Activated T-helper 17 cell treated with anti-CD3 and anti-CD28 coated beads, Interleukin-2, amount 50 U/mL, for 72 hours (primary cell): Measurements from ENCODE around the gene MYLK2. TPM values are rescaled to one million over a fixed set of nuclear protein-coding genes. Genes with fewer than 3 reads are reported as not detected.

Experiments used
- ATAC-seq: fragments of 150-1000 bp; cut with Tn5 transposase; replicated peaks from 2 replicates; pipeline ENCODE4 v1.10.0; 2021; ENCODE audit warnings: mild to moderate bottlenecking, moderate library complexity
- H3K27ac Mint-ChIP-seq: one replicate; pipeline ENCODE4 v1.8.0; 2022; ENCODE audit warnings: mixed read lengths
- H3K27me3 Mint-ChIP-seq: one replicate; pipeline ENCODE4 v1.8.0; 2022; ENCODE audit warnings: mixed read lengths
- H3K36me3 Mint-ChIP-seq: one replicate; pipeline ENCODE4 v1.8.0; 2022; ENCODE audit warnings: low read depth, mild to moderate bottlenecking, mixed read lengths
- H3K4me1 Mint-ChIP-seq: one replicate; pipeline ENCODE4 v1.8.0; 2022; ENCODE audit warnings: mixed read lengths
- H3K4me3 Mint-ChIP-seq: one replicate; pipeline ENCODE4 v1.8.0; 2022; ENCODE audit warnings: mild to moderate bottlenecking, mixed read lengths
- H3K9me3 Mint-ChIP-seq: one replicate; pipeline ENCODE4 v1.8.0; 2022; ENCODE audit warnings: mixed read lengths
- total RNA-seq, 2 donors: library from RNA; stranded (reverse); gene quantifications; one replicate each; pipeline ENCODE4 v1.2.3, GENCODE V29; 2022

Gene MYLK2
- total RNA-seq, 2 donors from 2014 or later, result 0.40 to 0.86 TPM

DNA sequence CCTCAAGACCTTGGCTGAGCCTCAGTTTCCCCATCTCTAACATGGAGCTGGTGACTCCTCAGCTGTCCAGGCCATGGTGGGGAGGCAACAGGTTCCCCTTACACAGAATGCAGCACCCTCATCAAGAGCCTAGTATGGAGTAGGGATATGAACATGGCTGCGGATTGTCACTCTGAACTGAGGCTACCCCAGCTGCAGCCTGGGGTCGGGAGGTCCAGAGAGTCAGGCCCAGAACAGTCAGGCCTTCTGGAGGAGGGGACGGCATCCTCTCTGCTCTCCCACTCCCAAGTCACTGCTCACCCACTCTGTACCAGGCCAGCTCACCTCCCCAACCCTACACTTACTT lies 27.6 kb downstream of the MYLK2 start:
- no peaks in the 10 kb centered on the region for H3K36me3 Mint-ChIP-seq
- H3K27ac Mint-ChIP-seq, result no peak overlapping the region
- no peaks in the 10 kb centered on the region for H3K9me3 Mint-ChIP-seq
- no peak overlapping the region for H3K4me3 Mint-ChIP-seq
- ATAC-seq, result no peak
- no peaks in the 10 kb centered on the region for H3K4me1 Mint-ChIP-seq
- peaks cover 8% of the 10 kb centered on the region for H3K27me3 Mint-ChIP-seq

DNA sequence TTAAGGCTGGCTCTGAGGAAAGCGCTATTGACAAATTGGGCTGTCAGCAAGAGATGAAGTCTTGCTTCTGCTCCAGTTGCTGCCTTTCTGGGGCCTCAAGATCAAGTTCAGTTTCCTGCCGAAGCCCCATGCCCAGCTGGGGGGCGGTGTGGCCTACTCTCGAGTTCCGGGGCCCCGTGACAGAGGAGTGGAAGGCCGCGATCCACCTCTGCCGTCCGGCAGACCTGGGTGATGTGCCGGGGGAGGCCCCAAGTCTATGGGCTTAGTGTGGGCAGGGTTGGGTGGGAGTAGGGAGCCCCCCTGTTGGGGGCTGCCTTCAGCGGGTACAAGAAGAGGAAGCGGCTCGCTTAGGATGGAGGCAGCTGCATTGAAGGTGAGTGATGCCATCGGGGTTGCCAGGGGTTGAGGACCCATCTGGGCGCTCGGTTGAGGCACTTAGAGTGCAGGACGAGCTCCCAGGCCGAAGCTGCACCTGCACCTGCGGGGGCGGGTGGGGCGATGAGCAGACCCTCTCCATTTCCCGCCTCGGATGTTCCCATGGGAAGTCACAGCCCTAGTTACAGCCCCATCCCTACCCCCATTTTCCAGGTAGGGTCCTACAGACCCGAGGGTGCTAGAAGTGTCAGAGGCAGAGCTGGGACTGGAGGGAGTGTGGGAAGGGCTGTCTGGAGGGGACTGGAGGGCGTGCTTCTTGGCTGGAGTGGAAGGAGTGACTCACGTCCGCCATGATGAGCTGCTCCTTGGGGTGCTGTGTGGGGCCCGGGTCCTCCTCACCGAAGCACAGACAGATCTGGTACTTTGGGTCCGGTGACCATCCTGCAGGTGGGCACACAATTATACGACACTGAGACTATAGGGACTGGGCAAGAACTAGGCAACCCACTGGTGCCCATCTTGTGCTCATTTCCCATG lies 29.2 kb downstream of the MYLK2 start:
- H3K27ac Mint-ChIP-seq, result no peak overlapping the region
- no peaks in the 10 kb centered on the region for H3K4me1 Mint-ChIP-seq
- peaks cover 8% of the 10 kb centered on the region for H3K27me3 Mint-ChIP-seq
- H3K4me3 Mint-ChIP-seq, result no peak overlapping the region
- H3K9me3 Mint-ChIP-seq, result no peaks in the 10 kb centered on the region
- no peaks in the 10 kb centered on the region for H3K36me3 Mint-ChIP-seq
- ATAC-seq, result no peak

DNA sequence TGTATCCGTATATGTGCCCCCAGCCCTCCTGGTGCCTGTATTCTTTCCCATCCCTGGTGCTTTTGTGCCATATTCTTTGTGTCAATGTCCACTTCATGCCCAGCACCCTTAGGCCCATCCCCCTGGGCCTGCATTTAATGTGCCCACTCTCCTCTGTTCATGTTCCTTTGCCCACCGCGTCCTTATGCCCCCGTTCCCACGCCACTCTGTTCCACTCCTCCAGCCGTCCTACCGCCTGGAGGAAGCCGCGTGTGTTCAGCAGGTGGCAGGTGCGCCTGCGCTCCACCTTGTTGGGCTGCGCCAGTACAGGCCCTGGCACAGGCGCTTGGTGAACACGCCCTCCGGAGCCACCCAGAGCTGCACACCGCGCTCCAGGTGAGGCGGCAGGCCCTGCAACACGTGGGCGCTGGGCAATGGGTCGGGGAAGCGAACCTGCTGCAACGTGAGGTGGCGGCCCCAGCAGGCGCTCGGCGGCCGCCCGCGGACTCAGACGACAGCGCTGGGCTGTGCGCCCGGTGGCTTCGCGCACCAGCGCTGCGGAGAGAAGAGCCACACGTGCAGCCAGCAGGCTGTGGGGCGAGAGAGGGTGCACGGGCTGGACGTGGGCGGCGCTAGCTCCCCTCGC lies 30.3 kb downstream of the MYLK2 start:
- peaks cover 8% of the 10 kb centered on the region for H3K27me3 Mint-ChIP-seq
- H3K36me3 Mint-ChIP-seq, result no peaks in the 10 kb centered on the region
- H3K27ac Mint-ChIP-seq, result no peak overlapping the region
- no peaks in the 10 kb centered on the region for H3K4me1 Mint-ChIP-seq
- ATAC-seq, result no peak
- no peak overlapping the region for H3K4me3 Mint-ChIP-seq
- no peaks in the 10 kb centered on the region for H3K9me3 Mint-ChIP-seq

DNA sequence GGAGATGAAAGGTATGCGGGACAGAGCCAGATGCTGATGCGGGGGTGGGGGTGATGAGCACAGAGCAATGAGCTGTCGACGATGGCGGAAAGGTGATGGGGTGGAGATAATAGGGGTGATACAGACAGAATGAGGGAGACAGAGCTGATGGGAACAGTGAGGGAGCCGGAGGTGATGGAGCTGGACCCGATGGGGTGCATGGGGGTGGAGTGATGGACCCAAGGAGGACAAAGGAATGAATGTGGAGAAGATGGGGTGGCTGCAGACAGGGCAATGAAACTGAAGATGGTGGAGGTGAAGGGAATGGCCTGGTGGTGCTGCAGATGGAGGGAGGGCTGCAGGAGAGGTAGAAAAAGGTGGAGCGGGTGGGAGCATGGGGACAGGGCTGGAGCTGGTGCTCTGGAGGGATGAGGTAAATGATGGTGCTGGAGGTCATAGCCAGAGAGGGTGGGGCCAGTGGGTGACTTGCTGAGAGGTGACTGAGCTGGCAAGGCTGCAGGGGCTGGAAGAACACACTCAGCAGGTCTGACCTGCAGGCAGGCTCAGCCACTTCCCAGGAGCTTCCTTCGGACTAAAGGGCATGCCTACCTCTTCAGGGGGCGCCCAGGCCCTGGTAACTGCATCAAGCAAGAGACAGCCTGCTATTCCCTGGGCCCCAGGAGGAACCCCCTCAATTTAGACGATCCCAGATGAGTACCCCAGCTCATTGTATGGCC lies 32.2 kb downstream of the MYLK2 start:
- Mint-ChIP-seq H3K27me3 (peaks cover 8% of the 10 kb centered on the region), H3K27ac (no peak overlapping the region), H3K4me3 (no peak overlapping the region), H3K4me1 (no peaks in the 10 kb centered on the region), H3K9me3 (no peaks in the 10 kb centered on the region), H3K36me3 (no peaks in the 10 kb centered on the region)
- ATAC-seq, result no peak

DNA sequence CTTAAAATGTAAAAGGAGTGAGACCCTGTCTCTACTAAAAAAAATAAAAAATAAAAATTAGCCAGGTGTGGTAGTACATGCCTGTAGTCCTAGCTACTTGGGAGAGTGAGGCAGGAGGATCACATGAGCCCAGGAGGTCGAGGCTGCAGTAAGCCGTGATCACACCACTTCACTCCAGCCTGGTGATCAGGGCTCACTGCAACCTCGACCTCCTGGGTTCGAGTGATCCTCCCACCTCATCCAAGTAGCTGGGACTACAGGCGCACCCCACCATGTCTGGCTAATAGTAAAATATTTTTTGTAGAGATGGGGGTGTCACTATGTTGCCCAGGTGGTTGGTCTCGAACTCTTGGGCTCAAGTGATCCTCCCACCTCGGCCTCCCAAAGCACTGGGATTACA lies 34.3 kb downstream of the MYLK2 start:
- Mint-ChIP-seq H3K4me1 (no peaks in the 10 kb centered on the region), H3K27me3 (peaks cover 14% of the 10 kb centered on the region), H3K36me3 (no peaks in the 10 kb centered on the region), H3K9me3 (no peaks in the 10 kb centered on the region), H3K4me3 (no peak overlapping the region), H3K27ac (no peak overlapping the region)
- no peak for ATAC-seq

DNA sequence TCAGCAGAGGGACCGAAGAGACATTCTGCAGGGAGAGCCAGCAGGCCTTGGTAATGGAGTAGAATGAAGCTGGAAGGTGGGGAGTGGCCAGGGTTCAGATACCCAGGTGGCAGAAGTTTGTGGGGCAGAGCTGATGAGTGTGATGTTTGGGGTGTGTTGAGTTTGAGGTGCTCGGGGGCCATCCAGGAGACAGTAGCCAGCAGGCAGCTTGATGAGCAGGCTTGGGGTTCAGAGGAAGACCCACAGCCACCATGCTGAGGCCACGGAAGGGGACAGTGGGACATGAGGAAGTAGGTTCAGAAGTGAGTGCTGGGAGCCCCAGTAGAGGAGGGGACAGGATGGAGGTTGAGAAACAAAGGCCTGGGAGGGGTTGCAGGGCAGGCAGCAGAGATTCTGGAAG lies 37.4 kb downstream of the MYLK2 start:
- H3K4me1 Mint-ChIP-seq, result no peaks in the 10 kb centered on the region
- no peak overlapping the region for H3K4me3 Mint-ChIP-seq
- no peaks in the 10 kb centered on the region for H3K36me3 Mint-ChIP-seq
- H3K27ac Mint-ChIP-seq, result no peak overlapping the region
- peaks cover 13% of the 10 kb centered on the region for H3K27me3 Mint-ChIP-seq
- no peak for ATAC-seq
- H3K9me3 Mint-ChIP-seq, result no peaks in the 10 kb centered on the region

DNA sequence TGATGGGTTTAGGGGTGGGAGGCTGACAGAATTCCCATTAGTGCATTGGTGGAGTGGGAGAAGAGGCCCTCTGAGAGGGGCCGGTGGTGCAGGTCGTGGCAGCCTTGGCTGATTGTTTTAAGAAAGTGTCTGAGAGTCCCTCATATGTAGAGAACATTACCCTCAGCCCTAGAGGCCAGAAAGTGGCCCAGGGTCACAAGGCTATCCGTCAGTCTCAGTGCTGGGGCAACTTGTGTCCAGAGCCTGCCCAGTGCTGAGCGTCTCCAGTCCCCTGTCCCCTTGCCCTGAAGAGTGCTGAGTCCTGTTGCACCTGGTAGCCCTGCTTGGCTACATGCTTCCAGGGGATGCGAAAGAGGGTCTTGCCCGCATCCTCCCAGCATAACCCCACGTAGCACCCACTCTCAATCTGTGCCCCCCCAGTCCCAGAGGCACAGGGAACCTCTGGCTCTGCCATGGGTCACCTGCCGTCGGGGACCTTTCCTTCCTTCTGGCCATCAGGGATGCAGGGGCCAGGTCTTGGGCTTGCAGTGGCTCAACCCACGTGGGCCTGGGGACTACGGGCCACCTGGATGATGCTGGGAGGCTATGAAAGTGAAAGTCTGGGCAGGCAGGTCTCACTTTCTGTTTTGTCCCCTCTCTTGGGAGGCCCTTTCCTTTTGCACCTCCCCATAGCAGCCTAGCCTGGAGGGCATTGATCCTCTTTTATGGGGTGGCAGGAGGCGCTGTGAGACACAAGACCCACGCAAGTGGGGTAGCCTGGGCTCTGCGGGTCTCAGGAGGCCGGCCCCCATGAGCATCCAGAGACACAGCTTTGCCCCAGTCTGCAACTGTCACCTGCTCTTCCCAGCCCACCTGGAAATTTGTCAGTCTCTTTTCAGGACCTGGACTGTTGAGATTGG lies 39.0 kb downstream of the MYLK2 start:
- Mint-ChIP-seq H3K27ac (no peak overlapping the region), H3K9me3 (no peaks in the 10 kb centered on the region), H3K36me3 (no peaks in the 10 kb centered on the region), H3K4me1 (peaks cover 5% of the 10 kb centered on the region), H3K27me3 (peaks cover 17% of the 10 kb centered on the region), H3K4me3 (no peak overlapping the region)
- ATAC-seq, result no peak

DNA sequence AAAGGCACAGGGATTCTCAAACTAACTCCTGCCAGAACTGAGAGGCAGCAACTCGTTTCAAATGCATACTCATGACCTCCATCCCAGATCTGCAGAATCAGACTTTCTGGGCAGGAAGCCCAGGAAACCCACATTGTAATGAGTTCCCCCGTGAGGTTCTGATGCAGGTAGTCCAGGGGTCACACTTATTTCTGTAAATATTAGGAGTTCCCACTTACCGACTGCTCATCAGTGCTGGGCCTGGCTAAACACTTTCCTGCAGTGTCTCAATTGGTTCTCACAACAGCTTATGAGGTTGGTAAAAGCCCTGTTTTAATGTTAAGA lies 39.6 kb downstream of the MYLK2 start:
- no peak overlapping the region for H3K4me3 Mint-ChIP-seq
- no peak for ATAC-seq

DNA sequence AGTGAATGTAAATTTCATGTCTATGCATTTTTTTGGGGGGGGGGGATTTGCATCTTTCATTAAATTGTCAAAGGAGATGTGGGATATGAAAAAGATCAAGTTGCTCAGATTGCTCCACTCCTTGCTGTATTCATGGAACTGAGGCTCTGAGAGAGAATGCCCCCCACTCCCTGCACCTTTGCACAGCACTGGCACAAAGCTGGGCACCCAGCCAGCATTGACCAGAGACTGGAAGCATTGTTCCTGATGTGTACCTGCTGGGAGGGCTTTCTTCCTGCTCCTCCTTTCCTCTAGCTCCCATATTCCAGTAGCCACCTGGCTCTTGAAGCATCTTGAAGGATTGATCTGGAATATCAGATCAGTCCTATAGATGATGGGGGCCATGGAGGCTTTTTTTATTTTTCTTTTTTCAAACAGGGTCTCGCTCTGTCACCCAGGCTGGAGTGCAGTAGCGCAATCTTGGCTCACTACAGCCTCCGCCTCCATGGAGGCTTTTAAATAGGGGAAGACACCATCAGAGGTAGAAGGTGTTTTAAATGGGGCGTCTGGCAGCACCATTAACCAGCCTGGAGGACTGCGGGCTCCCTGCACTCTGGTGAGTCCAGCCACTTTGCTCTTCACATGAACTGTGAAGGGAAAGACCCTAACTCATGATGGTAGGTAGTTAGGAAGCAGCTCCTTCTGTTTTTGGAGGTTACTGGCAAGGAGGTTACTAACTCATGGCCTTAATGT lies 40.3 kb downstream of the MYLK2 start:
- ATAC-seq, result no peak
- Mint-ChIP-seq H3K4me1 (peaks cover 5% of the 10 kb centered on the region), H3K36me3 (no peaks in the 10 kb centered on the region), H3K27me3 (peaks cover 17% of the 10 kb centered on the region), H3K4me3 (no peak overlapping the region), H3K9me3 (no peaks in the 10 kb centered on the region), H3K27ac (no peak overlapping the region)

More for the DNA sequence above, 39.6 kb downstream of the MYLK2 start:
- no peak overlapping the region for H3K27ac Mint-ChIP-seq
- H3K4me1 Mint-ChIP-seq, result peaks cover 5% of the 10 kb centered on the region
- H3K9me3 Mint-ChIP-seq, result no peaks in the 10 kb centered on the region
- H3K27me3 Mint-ChIP-seq, result peaks cover 17% of the 10 kb centered on the region
- no peaks in the 10 kb centered on the region for H3K36me3 Mint-ChIP-seq

DNA sequence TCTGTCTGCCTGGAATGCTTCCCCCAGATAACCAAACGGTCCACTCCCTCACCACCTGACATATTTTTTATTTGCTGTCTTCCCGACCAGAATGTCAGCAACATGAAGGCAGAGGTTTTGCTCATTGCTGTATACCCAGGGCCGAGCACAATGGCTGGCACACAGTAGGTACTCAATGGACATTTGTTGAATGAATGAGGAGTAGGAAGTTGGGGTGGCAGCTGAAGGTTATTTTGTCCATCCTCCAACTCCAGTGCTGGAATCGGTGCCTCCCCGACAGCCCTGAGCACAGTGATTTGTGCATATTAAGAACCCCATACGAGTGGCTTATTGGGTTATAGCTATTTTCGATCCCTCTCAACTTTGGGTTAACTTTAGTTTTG lies 40.8 kb downstream of the MYLK2 start:
- H3K27ac Mint-ChIP-seq, result no peak overlapping the region
- H3K4me3 Mint-ChIP-seq, result no peak overlapping the region
- peaks cover 5% of the 10 kb centered on the region for H3K4me1 Mint-ChIP-seq
- no peaks in the 10 kb centered on the region for H3K36me3 Mint-ChIP-seq
- ATAC-seq, result no peak
- no peaks in the 10 kb centered on the region for H3K9me3 Mint-ChIP-seq
- H3K27me3 Mint-ChIP-seq, result peaks cover 17% of the 10 kb centered on the region

DNA sequence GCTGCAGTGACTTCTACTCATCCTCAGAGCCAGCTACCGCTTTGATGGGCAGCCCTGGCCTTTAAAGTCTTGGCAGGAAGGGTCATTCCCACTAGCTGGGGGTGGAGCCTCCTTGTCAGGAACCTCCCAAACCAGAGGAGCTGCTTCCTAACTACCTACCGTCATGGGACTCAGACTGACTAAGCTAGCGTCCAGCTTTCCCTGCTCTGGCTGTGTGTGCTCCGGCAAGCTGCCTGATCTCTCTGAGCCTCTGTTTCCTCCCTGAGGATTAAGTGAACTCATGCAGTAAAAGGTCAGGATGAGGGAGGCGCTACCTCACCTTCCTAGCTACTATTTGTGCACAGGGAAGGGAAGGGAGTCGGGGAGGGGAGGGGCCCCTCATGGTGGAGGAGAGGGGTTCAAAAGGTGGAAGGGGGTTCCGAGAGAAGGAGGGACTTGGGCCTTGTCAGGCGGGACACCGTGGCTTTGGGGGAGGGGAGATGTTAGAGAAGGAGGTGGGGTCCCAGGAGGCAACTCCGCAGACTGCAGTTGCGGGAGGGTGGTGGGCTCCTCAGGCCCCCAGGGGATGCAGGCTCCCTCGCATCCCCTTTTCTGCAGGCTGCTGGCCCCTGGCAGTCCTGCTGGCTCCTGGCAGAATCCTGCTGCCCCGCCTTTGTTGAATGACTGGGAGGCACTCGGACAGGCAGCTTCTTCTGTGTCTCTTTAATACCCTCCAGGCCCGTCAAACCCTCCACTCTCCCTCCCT lies 41.4 kb downstream of the MYLK2 start:
- H3K4me1 Mint-ChIP-seq, result peaks cover 5% of the 10 kb centered on the region
- no peaks in the 10 kb centered on the region for H3K9me3 Mint-ChIP-seq
- peak overlapping the region; percentile 20 for H3K4me3 Mint-ChIP-seq
- H3K36me3 Mint-ChIP-seq, result no peaks in the 10 kb centered on the region
- ATAC-seq, result no peak
- no peak overlapping the region for H3K27ac Mint-ChIP-seq
- H3K27me3 Mint-ChIP-seq, result peaks cover 17% of the 10 kb centered on the region

DNA sequence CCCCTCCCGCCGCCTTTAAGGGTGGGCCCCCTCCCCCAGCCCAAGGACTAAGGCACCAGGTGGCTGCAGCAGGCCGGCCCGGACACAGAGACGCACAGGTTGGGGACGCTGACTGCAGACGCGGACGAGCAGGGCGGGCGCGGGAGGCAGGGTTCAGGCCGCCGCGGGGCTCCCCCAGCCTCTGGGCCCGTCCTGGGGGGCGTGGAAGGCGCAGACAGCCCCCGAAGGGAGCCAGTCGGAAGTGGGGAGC lies 41.9 kb downstream of the MYLK2 start:
- ATAC-seq, result peak; percentile 42
- Mint-ChIP-seq H3K4me3 (peak overlapping the region; percentile 20), H3K27me3 (peaks cover 17% of the 10 kb centered on the region), H3K4me1 (peaks cover 5% of the 10 kb centered on the region), H3K36me3 (no peaks in the 10 kb centered on the region), H3K27ac (no peak overlapping the region), H3K9me3 (no peaks in the 10 kb centered on the region)

DNA sequence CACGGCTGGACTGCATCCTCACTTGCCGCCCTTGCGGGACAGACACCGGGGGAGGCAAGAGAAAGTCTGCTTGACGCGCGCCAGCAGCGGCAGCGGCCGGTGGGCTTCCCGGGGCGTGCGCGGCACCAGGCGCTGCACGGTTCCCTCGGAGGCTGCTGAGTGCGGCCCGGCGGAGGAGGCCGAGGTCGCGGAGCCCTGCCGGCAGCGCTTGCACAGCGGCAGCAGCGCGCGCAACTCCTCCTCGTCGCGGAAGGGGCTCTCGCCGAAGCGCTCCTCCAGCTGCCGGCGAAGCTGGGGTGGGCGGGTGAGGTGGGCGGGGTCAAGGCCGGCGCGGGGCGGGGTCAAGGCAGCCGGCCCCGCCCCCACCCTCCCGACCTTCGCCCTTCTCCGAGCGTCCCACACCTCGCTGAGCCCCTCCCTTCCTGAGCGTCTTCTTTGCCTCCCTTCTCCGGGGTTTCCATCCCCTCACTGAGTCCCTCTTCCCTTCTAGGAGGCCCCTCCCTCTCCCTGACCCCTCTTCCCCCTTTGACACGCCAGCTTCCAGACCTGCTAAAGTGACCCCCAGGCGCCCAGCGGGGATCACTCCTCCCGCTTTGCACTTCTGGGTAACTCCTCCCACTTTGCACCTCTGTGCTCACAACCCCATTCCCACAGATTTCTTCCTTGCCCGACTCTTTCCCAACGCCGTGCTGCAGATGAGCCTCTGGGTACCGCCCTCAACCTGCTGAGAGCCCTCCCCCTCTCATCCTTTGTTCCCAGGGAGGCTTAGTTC lies 42.4 kb downstream of the MYLK2 start:
- peak overlapping the region; percentile 64 for H3K4me3 Mint-ChIP-seq
- H3K27ac Mint-ChIP-seq, result peak overlapping the region; percentile 16
- peaks cover 17% of the 10 kb centered on the region for H3K27me3 Mint-ChIP-seq
- no peaks in the 10 kb centered on the region for H3K9me3 Mint-ChIP-seq
- no peaks in the 10 kb centered on the region for H3K36me3 Mint-ChIP-seq
- peak; percentile 70 for ATAC-seq
- H3K4me1 Mint-ChIP-seq, result peaks cover 5% of the 10 kb centered on the region
